Activated T-cell treated with anti-CD3 and anti-CD28 coated beads for 24 hours (primary cell): Measurements from ENCODE around the gene DAZAP2.
"Not testable (repeated sequence)": the region's sequence is repeated elsewhere in the genome, so short reads cannot be mapped to it uniquely, and the experiment has no call there.

Experiments
- DNase-seq: peaks from one replicate; pipeline ENCODE4 v3.0.0-alpha.2; 2020; ENCODE audit warnings: low read depth

DAZAP2 gene

DNA sequence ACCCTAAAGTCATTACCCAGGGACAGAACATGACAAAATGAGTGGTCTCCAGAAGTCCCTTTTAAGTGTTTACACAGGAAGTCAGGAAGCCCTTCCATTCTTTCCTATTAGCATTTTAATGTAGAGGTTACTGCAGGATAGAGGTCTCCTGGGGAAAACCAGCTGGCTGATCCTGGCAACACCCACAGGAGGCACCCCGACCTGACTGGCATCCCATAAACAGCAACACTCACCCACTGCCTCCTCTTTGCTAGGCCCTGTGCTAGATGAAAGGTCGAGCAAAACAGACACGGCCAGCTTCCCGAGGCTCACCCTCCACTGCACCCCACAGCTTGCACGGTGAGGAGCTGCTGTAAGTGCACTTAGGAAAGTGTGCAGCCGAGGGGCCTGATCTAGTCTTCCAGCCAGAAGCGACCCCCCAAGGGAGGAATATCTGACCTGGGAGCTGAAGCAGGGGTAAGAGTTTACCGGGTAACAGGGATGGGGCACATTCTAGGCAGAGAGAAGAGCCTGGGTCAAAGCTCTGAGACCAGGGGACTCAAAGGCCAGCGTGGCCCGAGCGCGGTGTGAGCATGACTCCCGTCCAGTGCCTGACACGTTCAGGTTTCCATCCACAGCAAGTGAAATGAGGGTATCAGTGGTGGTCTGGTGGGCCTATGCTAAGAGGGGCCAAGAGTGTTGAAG lies 9.0 kb downstream of the DAZAP2 start:
- DNase-seq, result no peak

DNA sequence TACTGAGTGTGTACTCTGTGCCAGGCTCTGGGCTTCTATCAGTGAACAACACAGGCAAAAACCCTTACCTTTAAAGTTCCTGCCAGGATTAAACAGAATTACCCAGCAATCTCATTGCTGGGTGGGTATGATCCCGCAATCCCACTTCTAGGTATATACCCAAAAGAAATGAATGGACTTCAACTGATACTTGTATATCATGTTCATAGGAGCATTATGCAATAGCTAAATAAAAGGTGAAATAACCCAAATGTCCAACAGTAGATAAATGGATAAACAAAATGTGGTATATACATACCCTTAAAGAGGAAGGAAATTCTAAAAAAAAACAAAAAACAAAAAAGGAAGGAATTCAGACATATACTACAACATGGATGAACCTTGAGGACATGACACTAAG lies 14.7 kb downstream of the DAZAP2 start:
- DNase-seq, result no peak

DNA sequence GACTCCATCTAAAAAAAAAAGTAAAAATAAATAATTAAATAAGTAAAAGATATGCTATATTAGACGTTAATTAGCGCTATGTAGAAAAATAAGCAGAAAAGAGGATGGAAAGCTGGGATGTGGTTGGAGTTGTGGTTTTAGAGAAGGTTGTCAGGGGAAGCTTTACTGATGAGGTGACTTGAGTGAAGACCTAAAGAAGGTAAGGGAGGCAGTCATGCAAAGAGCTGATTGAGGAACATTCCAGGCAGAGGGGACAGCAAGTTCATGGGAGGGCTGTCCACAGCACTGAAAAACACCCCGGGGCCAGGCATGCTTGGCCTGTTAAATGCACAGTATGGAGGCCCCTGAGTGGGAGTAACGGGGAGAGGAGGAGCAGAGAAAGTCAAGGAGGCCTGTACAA lies 15.9 kb downstream of the DAZAP2 start:
- no peak for DNase-seq

DNA sequence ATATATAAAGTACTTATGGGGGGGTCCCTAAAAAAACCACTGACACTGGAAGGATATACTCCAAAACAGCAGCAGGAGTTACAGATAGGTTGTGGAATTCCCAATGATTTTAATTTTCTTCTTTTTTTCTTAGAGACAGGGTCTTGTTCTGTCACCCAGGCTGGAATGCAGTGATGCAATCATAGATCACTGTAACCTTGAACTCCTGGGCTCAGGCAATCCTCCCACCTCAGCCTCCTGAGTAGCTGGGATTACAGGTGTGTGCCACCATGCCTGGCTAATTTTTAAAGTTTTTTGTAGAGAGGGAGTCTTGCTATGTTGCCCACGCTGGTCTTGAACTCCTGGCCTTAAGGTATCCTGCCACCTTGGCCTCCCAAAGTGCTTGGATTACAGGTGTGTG lies 21.0 kb downstream of the DAZAP2 start:
- DNase-seq, result not testable (repeated sequence)

DNA sequence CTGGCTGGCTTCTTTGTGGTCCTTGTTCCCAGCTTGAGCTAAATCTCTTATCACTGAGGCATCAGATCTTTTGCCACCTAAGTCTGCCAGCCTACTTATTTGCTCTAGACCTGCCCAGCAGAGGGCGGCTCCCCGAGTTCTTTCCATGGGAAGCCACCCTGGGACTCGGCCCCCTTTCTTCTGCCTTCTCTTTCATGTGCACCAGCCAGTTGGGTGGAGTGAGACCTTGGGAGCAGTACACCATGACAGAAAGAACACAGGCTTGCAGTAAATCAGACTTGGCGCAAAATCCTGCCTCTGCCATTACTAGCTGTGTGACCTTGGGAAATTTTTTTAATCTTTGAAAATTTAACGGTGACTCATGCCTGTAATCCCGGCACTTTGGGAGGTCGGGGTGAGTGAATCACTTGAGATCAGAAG lies 24.1 kb downstream of the DAZAP2 start:
- no peak for DNase-seq

DNA sequence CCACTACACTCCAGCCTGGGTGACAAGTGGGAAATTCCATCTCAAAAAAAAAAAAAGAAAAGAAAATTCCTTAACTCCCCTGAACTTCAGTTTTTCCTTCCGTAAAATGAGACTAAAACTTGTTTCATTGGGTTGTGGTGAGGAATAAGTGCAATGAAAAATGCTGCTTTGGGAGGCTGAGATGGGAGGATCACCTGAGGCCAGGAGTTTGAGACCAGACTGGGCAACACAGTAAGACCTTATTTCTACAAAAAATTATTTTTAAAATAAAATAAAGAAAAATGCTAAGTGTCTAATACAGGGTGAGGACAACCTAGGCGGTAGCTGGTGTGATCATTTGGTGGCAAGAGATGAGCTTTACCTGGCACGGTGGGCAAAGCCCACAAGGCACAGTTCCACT lies 24.7 kb downstream of the DAZAP2 start:
- no peak for DNase-seq

DNA sequence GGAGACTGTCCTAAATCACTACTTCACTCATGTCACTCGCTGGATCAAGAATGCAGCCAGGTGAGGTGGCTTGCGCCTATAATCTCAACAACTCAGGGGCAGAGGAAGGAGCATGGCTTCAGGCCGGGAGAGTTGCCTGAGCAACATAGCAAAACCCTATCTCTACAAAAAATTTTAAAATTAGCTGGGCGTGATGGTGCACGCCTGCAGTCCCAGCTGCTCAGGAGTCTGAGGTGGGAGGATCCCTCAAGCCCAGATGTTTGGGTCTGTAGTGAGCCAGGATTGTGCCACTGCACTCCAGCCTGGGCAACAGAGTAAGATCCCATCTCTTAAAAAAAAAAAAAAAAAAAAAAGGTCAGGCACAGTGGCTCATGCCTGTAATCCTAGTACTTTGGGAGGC lies 25.7 kb downstream of the DAZAP2 start:
- DNase-seq, result no peak

DNA sequence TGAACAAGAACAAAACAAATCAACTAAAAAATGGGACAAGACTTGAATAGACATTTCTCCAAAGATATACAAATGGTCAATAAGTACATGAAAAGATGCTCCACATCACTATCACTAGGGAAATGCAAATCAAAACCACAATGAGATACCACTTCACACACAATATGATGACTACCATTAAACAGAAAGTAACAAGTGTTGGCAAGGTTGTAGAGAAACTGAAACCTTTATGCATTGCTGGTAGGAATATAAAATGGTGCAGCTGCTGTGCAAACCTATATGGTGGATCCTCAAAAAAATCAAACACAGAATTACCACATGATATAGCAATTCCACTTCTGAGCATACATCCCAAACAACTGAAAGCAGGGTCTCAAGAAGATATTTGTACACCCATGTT lies 26.4 kb downstream of the DAZAP2 start:
- no peak for DNase-seq

DNA sequence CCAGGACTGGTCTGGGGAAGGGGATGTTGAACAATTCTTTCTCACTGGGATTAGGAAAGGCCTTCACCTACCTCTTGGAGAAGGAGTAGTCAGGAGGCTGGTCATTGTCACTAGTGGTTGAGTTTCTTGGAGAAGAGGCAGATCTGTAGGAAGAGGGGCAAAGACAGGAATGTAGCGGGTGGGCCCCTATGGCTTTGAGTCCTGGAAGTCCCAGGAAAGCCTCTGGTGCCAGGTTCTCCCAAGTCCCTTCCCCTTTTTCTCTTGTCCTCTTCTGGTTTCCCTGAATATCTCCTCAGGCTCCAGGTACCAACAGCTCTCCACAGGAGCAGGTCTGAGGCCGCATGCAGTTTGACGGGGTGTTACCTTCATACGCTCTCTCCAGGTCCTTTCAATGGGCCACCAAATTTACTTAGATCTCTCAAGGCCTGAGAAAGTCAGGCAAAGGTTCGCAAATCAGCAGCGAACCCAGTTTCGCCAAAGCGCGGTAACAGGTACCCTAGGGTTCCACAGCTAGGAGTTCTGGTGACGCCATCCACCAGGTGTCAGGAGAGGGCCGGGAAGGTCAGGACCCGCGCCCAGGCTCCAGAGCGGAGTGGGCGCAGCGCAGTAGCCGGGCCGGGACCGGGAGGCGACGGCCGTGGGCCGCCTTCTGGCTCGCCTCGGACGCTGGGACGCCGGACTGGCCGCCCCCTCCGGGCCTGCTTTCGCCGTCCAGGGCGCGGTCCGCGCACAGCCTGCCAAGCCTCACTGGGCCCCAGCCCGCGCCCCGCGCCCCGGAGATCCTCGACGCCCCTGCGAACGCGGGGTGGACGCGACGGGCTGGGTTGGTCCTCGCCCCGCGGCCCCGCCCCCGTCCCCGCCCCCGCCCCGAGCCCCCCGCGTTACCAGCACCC lies 30.8 kb downstream of the DAZAP2 start:
- peak; percentile 41 for DNase-seq

DNA sequence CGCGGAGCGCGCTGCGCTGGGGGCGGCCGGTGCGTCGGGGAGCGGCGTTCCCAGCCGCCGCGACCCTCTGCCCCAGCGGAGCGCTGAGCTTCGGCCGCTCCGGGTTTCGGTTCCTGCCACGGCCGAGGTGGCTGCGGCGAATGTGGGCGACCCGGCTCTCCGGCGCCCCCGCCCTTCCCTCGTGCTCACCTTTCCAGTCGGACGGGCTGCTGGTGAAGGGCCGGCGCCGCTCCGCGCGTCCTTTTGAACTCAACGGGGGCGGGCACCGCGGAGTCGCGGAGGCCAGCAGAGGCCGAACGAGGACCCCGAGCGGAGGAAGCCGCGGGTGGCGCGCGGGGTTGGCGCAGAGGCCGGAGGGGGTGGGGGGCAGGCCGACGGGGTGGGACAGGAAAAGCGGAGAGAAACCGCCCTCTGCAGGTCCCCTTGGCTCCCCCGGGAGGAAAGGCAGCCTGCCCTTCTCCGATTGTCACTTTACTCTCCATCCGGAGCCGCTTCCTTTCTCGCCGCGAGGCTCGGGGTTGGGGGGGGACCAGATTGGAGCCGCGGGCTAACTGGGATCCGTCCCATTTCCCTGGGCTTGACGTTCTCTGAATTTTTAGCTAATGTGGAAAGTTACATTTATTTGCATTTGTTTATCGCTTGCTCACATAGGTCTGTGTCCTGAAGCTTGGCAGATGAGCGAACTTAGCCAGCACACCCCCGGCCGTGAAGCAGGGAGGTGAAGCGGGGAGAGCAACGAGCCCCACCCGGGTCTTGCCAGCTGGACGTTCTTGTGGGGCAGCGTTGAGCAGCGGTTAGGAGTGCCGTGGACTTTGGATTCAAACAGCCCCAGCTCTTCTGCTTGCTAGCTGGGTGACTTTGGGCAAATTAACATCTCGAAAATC lies 31.7 kb downstream of the DAZAP2 start, which contains the start of gene SMAGP:
TSS of gene SMAGP (minus strand) at position 349 of the 884 bp plus-strand sequence. CDS start 1,137 bp downstream, outside the sequence.
- no peak for DNase-seq

DNA sequence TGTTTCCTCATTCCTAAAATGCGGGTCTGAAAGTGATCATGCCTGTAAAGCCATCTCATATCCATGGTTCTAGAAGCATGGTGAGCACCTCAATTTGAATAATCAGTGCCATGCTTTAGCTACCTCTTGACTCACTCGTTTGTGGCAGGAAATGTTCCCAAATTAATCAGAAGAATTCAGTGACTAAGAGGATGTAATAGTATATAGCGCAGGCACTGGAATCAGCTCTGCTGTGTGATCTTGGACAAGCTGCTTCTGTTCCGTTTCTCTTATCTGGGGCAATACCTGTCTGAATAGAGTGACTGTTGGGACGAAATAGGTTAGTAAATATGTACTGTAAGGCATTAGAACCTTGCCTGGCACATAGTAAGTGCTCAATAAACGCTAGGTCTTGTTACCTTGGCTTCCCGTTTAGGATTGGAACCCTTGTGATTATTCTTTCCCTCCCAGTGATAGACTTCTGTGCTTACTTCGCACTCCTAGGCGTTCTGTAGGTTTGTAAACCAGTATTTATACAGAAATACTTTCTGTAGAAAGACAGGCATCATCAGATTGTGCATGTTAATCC lies 32.4 kb downstream of the DAZAP2 start:
- DNase-seq, result no peak

DNA sequence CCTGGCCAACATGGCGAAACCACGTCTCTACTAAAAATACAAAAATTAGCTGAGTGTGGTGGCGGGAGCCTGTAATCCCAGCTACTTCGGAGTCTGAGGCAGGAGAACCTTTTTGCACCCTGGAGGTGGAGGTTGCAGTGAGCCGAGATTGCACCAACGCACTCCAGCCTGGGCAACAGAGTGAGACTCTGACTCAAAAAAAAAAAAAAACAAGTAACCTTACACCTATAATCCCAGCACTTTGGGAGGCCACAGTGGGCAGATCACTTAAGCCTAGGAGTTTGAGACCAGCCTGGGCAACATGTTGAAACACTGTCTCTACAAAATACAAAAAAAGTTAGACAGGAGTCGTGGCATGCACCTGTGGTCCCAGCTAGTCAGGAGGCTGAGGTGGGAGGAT lies 34.2 kb downstream of the DAZAP2 start:
- not testable (repeated sequence) for DNase-seq

DNA sequence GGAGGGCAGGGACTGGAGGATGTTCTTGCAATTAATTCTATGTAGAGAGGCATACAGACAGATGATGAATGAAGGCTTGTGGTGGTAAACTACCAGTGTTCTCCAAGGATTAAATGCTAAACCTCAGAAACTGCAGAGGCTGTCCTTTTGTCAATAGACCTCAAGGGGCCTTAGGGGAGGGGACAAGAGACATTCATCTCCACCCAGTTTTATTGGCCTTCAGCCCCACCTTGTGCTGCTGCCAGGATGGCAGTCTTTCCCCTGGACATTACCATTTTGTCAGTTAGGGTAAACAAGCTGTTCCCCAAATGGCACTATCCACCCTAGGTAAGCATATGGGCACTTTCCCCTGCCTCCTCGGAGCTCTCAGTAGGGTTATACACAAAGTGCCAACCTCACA lies 36.5 kb downstream of the DAZAP2 start:
- no peak for DNase-seq

DNA sequence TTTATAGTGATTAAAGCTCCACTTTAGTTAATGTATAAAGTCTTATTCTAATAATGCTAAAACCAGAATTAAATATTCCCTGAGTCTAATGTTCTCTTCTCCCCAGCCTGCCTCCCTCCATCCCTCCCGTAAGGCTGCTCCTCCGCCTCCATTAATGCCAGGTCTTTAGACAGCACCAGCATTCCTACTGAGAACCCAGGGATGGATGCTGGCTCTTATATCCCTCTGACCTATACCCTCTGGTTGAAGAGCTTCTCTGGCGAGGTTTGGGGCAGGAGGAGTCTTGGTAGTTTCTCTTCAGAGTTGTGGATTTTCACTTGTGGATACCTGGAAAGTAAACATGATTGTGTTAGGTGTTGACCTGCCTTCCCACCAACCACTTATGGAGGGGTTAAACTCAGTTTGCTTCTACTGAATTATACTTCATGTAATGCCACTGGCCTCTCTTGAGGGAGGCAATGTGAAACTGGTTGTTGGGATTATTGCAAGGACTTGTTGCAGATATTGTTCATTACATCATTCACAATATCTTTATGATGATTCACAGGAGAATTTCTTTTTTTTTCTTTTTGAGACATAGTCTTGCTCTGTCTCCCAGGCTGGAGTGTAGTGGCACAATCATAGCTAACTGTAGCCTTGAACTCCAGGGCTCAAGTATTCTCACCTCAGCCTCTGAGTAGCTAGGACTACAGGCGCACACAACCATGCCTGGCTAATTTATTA lies 42.7 kb downstream of the DAZAP2 start:
- DNase-seq, result no peak

DNA sequence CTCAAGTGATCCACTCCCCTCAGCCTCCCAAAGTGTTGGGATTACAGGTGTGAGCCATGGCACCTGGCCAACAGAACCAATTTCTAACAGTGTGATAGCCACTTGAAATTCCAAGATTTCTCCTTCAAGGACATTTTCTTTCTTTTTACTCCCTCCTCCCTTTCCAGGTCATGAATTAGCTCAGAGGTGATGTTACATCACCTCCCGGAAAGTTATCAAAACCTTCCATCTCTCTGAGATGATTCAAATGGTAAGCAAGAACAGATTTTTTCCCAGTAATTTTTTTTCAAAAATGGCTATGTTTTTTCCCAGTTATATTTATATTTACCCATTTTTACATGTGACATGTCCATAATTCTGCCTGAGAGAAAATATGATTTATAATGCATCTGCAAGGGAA lies 47.2 kb downstream of the DAZAP2 start:
- no peak for DNase-seq

DNA sequence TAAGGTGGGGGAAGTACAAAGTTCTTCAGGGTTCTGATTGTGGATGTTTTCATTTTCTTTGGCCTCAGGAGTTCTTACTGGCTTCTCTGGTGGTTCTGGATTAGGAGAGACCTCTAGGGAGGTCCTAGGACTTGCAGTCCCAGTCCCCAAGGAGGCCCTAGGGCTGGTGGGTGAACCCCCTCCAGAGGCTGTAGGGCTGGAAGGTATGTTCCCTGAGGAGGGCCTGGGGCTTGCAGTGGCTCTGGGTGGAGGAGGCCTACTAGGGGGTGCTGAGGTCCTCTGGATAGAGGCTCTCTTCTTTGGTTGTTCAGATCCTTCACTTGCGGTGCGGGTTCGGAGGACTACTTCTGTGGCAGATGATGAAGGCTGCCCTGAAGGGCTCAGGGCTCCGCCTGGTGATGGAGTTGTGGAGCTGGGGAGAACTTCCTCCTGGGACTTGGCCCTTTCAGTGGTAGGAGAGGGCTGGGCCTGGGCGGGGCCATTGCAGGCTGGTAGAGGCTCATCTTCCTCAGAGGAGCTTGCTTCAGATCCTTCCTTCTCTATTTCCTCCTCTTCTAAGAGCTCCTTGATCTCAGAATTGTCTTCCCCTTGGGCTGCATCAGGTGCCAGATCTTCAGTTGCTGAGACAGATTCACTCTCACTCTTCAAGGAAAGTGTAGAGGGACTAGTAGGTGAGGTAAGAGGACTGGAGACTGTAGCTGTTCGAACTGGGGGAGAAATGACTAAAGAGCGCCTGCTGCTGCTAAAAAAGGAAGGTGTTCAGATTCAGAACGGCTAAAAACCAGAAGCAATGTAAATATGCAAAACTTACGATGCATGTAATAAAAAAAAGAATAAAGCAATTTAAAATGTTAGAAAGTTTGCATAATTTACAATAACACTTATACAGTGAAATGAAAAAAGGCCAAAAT lies 53.2 kb downstream of the DAZAP2 start:
- DNase-seq, result not testable (repeated sequence)
